Measurements from ENCODE around the gene TCERG1L.

GRCh38 chr10:131049016-131049415 is 262.5 kb downstream of the TCERG1L start:
- no peak for TF ChIP-seq POLR2A (IDR thresholded peaks at IDR 0.05; ENCODE audit: low read depth, low read length)
- no peak for TF ChIP-seq POLR2AphosphoS5 (IDR thresholded peaks at IDR 0.05; ENCODE audit: low read depth, low read length)
- no peak for TF ChIP-seq TAF1 (IDR thresholded peaks at IDR 0.05; ENCODE audit: borderline replicate concordance, low read depth, low read length)
